ENCODE measurements around the gene LIPT2.

The LIPT2 gene

DNA sequence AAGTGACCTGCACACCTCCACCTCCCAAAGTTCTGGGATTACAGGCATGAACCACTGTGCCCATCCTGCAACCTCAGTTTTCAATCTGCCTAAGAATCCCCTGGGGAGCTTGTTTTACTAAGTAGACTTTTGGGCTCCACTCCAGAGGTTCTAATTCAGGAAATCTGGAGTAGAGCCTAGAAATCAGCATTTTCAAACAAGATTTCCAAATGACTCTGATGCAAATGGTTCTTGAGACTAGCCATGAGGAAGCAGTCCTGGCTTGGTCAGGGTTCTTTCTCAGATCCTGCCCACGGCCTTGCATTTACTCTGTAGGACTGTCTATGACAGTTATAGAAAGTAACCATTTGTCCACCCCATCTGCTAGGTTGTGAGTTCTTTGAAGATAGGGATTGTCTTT lies 24.6 kb downstream of the LIPT2 start:
- Histone ChIP-seq H2AK5ac (ENCODE audit: low read depth, low read length) (no peak overlapping the region), H3K9me3 (replicated peaks in 1 of 2; ENCODE audit: control insufficient read depth in 2 of 2, insufficient read depth in 1 of 2, low read depth in 1 of 2, low read length in 2 of 2) (no peaks in the 10 kb centered on the region), H3K4me2 (ENCODE audit: insufficient read depth, low read length, poor library complexity, severe bottlenecking) (no peak overlapping the region), H3K79me1 (ENCODE audit: low read depth, low read length) (no peaks in the 10 kb centered on the region), H3K23ac (ENCODE audit: low read depth, low read length, poor library complexity) (no peak overlapping the region), H3K14ac (ENCODE audit: low read length) (no peak overlapping the region), H3K27me3 (ENCODE audit: control insufficient read depth in 3 of 3, insufficient read depth in 3 of 3, low read depth in 1 of 3, low read length in 3 of 3) (peaks cover 0 to 24% (median 7%) of the 10 kb centered on the region in 3 experiments), H3K27ac (replicated peaks; ENCODE audit: low read length) (no peak overlapping the region), H2BK5ac (ENCODE audit: low read length) (no peak overlapping the region), H4K8ac (ENCODE audit: low read depth, low read length) (no peak overlapping the region), H2BK12ac (ENCODE audit: low read length) (no peak overlapping the region), H3K4me3 (ENCODE audit: low read length in 2 of 2) (no peak overlapping the region), H2BK120ac (ENCODE audit: low read depth, low read length) (no peak overlapping the region), H3K36me3 (replicated peaks in 1 of 2; ENCODE audit: control insufficient read depth in 2 of 2, insufficient read depth in 2 of 2, low read length in 2 of 2) (no peaks in the 10 kb centered on the region), H2AFZ (ENCODE audit: low read length) (no peak overlapping the region), H3K9ac (ENCODE audit: low read depth, low read length, poor library complexity) (no peak overlapping the region), H3K18ac (ENCODE audit: low read length) (no peak overlapping the region), H4K91ac (ENCODE audit: low read depth, low read length, poor library complexity) (no peak overlapping the region), H3K4ac (ENCODE audit: low read length) (no peak overlapping the region), H3K4me1 (ENCODE audit: control insufficient read depth in 2 of 2, insufficient read depth in 1 of 2, low read depth in 1 of 2, low read length in 2 of 2) (peaks cover 0 to 12% of the 10 kb centered on the region in 2 donors), H2BK15ac (ENCODE audit: low read length) (no peak overlapping the region)
- no CpG with 5 or more reads among the region's 1 CpG for WGBS, 2 donors (ENCODE audit: extremely low coverage in 2 of 2, insufficient read length in 2 of 2, insufficient replicate concordance in 1 of 2)
- no peak for DNase-seq (ENCODE audit: low spot score)

DNA sequence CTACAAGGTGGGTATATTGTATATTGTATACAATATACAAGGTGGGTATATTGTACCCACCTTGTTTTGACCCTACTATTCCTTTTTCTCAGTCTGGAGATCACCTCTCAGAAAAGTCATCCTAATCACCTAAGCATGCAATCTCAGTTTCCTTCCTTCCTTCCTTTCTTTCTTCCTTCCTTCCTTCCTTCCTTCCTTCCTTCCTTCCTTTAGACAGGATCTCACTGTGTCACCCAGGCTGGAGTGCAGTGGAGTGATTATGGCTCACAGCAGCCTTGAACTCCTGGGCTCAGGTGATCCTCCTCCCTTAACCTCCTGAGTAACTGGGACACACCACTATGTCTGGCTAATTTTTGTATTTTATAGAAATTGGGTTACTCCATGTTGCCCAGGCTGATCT lies 25.0 kb downstream of the LIPT2 start:
- H3K36me3 ChIP-seq (replicated peaks in 1 of 2; ENCODE audit: control insufficient read depth in 2 of 2, insufficient read depth in 2 of 2, low read length in 2 of 2): no peaks in the 10 kb centered on the region
- no peak overlapping the region for H2AK5ac ChIP-seq (ENCODE audit: low read depth, low read length)
- no peak overlapping the region for H3K18ac ChIP-seq (ENCODE audit: low read length)
- no peak overlapping the region for H3K4me3 ChIP-seq (ENCODE audit: low read length in 2 of 2)
- H3K4me1 ChIP-seq (ENCODE audit: control insufficient read depth in 2 of 2, insufficient read depth in 1 of 2, low read depth in 1 of 2, low read length in 2 of 2): peaks cover 0 to 12% of the 10 kb centered on the region in 2 donors
- H3K23ac ChIP-seq (ENCODE audit: low read depth, low read length, poor library complexity): no peak overlapping the region
- H2BK12ac ChIP-seq (ENCODE audit: low read length): no peak overlapping the region
- no peak for DNase-seq (ENCODE audit: low spot score)
- H3K27ac ChIP-seq (replicated peaks; ENCODE audit: low read length): no peak overlapping the region
- H4K8ac ChIP-seq (ENCODE audit: low read depth, low read length): no peak overlapping the region
- no peaks in the 10 kb centered on the region for H3K79me1 ChIP-seq (ENCODE audit: low read depth, low read length)
- no peak overlapping the region for H3K4me2 ChIP-seq (ENCODE audit: insufficient read depth, low read length, poor library complexity, severe bottlenecking)
- H2BK5ac ChIP-seq (ENCODE audit: low read length): no peak overlapping the region
- H2AFZ ChIP-seq (ENCODE audit: low read length): no peak overlapping the region
- no peak overlapping the region for H3K14ac ChIP-seq (ENCODE audit: low read length)
- H3K9ac ChIP-seq (ENCODE audit: low read depth, low read length, poor library complexity): no peak overlapping the region
- no peak overlapping the region for H3K4ac ChIP-seq (ENCODE audit: low read length)
- H3K9me3 ChIP-seq (replicated peaks in 1 of 2; ENCODE audit: control insufficient read depth in 2 of 2, insufficient read depth in 1 of 2, low read depth in 1 of 2, low read length in 2 of 2): no peaks in the 10 kb centered on the region
- no peak overlapping the region for H2BK120ac ChIP-seq (ENCODE audit: low read depth, low read length)
- peaks cover 0 to 27% (median 7%) of the 10 kb centered on the region in 3 experiments for H3K27me3 ChIP-seq (ENCODE audit: control insufficient read depth in 3 of 3, insufficient read depth in 3 of 3, low read depth in 1 of 3, low read length in 3 of 3)
- H2BK15ac ChIP-seq (ENCODE audit: low read length): no peak overlapping the region
- H4K91ac ChIP-seq (ENCODE audit: low read depth, low read length, poor library complexity): no peak overlapping the region

GRCh38 chr11:74468058-74468457 lies 25.5 kb downstream of the LIPT2 start:
- Histone ChIP-seq H4K8ac (ENCODE audit: low read depth, low read length) (peak overlapping the region; percentile 68), H3K23ac (ENCODE audit: low read depth, low read length, poor library complexity) (no peak overlapping the region), H3K36me3 (replicated peaks in 1 of 2; ENCODE audit: control insufficient read depth in 2 of 2, insufficient read depth in 2 of 2, low read length in 2 of 2) (no peaks in the 10 kb centered on the region), H2AK5ac (ENCODE audit: low read depth, low read length) (no peak overlapping the region), H3K14ac (ENCODE audit: low read length) (no peak overlapping the region), H3K4me3 (ENCODE audit: low read length in 2 of 2) (no peak overlapping the region), H3K4me2 (ENCODE audit: insufficient read depth, low read length, poor library complexity, severe bottlenecking) (no peak overlapping the region), H4K91ac (ENCODE audit: low read depth, low read length, poor library complexity) (no peak overlapping the region), H2BK12ac (ENCODE audit: low read length) (no peak overlapping the region), H3K4me1 (ENCODE audit: control insufficient read depth in 2 of 2, insufficient read depth in 1 of 2, low read depth in 1 of 2, low read length in 2 of 2) (peaks cover 0 to 12% of the 10 kb centered on the region in 2 donors), H2AFZ (ENCODE audit: low read length) (no peak overlapping the region), H3K27me3 (ENCODE audit: control insufficient read depth in 3 of 3, insufficient read depth in 3 of 3, low read depth in 1 of 3, low read length in 3 of 3) (peaks cover 0 to 32% (median 7%) of the 10 kb centered on the region in 3 experiments), H3K4ac (ENCODE audit: low read length) (no peak overlapping the region), H2BK5ac (ENCODE audit: low read length) (peak overlapping the region; percentile 16), H3K27ac (replicated peaks; ENCODE audit: low read length) (no peak overlapping the region), H2BK120ac (ENCODE audit: low read depth, low read length) (no peak overlapping the region), H3K18ac (ENCODE audit: low read length) (peak overlapping the region; percentile 45), H3K9me3 (replicated peaks in 1 of 2; ENCODE audit: control insufficient read depth in 2 of 2, insufficient read depth in 1 of 2, low read depth in 1 of 2, low read length in 2 of 2) (no peaks in the 10 kb centered on the region), H3K79me1 (ENCODE audit: low read depth, low read length) (no peaks in the 10 kb centered on the region), H2BK15ac (ENCODE audit: low read length) (peak overlapping the region; percentile 12), H3K9ac (ENCODE audit: low read depth, low read length, poor library complexity) (peak overlapping the region; percentile 36)
- no CpG with 5 or more reads among the region's 4 CpGs for WGBS, 2 donors (ENCODE audit: extremely low coverage in 2 of 2, insufficient read length in 2 of 2, insufficient replicate concordance in 1 of 2)
- no peak for DNase-seq (ENCODE audit: low spot score)

DNA sequence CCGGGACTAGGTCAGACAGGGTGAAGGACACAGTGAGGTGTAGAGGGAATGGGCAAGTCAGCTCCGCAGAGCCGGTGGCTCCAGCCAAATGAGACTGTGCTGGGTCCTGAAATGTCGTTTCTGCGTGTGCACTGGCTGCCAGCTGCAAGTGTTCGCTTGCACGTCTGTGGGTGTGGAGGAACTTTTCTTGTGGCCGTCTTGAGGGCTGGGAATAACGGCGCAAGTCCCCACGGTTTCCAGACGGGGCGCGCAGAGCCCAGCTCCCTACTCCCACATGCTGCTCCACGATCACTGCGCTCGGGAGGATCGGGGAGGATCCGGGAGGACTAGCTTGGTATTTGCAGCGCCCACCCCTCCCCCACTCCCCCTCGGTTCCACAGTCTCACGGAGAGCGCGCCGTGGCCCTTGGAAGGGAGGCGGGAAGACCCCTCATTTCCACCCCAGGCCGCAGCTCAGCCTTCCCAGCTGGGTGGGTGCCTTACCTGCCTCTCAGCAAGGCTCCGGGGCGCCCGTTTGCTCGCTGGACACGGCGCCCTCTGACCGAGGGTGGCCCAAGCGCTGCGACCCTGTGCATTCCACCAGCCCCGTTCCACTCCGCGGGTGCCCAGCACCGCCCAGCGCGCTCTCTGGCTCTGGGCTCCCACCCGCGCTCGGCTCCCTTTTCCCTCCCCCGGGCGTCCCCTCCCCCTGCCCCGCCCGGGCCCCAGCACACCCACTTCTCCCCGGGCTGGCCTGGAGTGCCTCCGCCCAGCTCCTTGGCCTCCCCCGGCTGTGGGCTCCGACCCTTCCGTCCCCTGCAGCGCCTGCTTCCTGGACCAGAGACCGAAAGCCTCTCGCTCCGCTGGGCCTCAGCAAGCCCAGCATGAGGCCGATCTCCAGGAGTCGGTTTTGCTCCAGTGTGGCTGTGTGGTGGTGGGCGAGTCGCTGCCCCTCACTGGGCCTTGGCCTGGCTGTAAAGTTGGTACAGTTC lies 26.3 kb downstream of the LIPT2 start, which contains the start of gene KCNE3:
Gene KCNE3, minus strand, starts transcription at position 634 of the 970 bp plus-strand sequence. CDS start 9,986 bp downstream, outside the sequence.
- H2BK5ac ChIP-seq (ENCODE audit: low read length): peak within 1 kb of the TSS; percentile 16
- peak within 1 kb of the TSS; percentile 82 for H4K91ac ChIP-seq (ENCODE audit: low read depth, low read length, poor library complexity)
- H4K8ac ChIP-seq (ENCODE audit: low read depth, low read length): peak within 1 kb of the TSS; percentile 77
- peak within 1 kb of the TSS; percentile 88 for H3K9ac ChIP-seq (ENCODE audit: low read depth, low read length, poor library complexity)
- peak within 1 kb of the TSS; percentile 58 for H3K14ac ChIP-seq (ENCODE audit: low read length)
- no CpG with 5 or more reads among the region's 62 CpGs for WGBS, 2 donors (ENCODE audit: extremely low coverage in 2 of 2, insufficient read length in 2 of 2, insufficient replicate concordance in 1 of 2)
- H3K27me3 ChIP-seq (ENCODE audit: control insufficient read depth in 3 of 3, insufficient read depth in 3 of 3, low read depth in 1 of 3, low read length in 3 of 3): peaks cover 0 to 32% (median 7%) of the 10 kb centered on the region in 3 experiments
- H3K23ac ChIP-seq (ENCODE audit: low read depth, low read length, poor library complexity): peak within 1 kb of the TSS; percentile 26
- peak within 1 kb of the TSS in 1 of 2 donors; percentile 71 for H3K4me3 ChIP-seq (ENCODE audit: low read length in 2 of 2)
- DNase-seq (ENCODE audit: low spot score): no peak
- H2AK5ac ChIP-seq (ENCODE audit: low read depth, low read length): peak within 1 kb of the TSS; percentile 22
- H3K18ac ChIP-seq (ENCODE audit: low read length): peak within 1 kb of the TSS; percentile 94
- H3K27ac ChIP-seq (replicated peaks; ENCODE audit: low read length): no peak within 1 kb of the TSS
- no peak within 1 kb of the TSS for H2BK120ac ChIP-seq (ENCODE audit: low read depth, low read length)
- peaks cover 0 to 12% of the 10 kb centered on the region in 2 donors for H3K4me1 ChIP-seq (ENCODE audit: control insufficient read depth in 2 of 2, insufficient read depth in 1 of 2, low read depth in 1 of 2, low read length in 2 of 2)
- peak within 1 kb of the TSS; percentile 33 for H2BK12ac ChIP-seq (ENCODE audit: low read length)
- no peaks in the 10 kb centered on the region for H3K79me1 ChIP-seq (ENCODE audit: low read depth, low read length)
- H3K9me3 ChIP-seq (replicated peaks in 1 of 2; ENCODE audit: control insufficient read depth in 2 of 2, insufficient read depth in 1 of 2, low read depth in 1 of 2, low read length in 2 of 2): no peaks in the 10 kb centered on the region
- H3K4ac ChIP-seq (ENCODE audit: low read length): no peak within 1 kb of the TSS
- H3K4me2 ChIP-seq (ENCODE audit: insufficient read depth, low read length, poor library complexity, severe bottlenecking): peak within 1 kb of the TSS; percentile 60
- peak within 1 kb of the TSS; percentile 35 for H2AFZ ChIP-seq (ENCODE audit: low read length)
- H3K36me3 ChIP-seq (replicated peaks in 1 of 2; ENCODE audit: control insufficient read depth in 2 of 2, insufficient read depth in 2 of 2, low read length in 2 of 2): no peaks in the 10 kb centered on the region
- peak within 1 kb of the TSS; percentile 35 for H2BK15ac ChIP-seq (ENCODE audit: low read length)

Measured in neuronal stem cell (in vitro differentiated cells).